CD4-positive, alpha-beta T cell treated with Interleukin-17A for 4 hours (primary cell): ENCODE results near the gene QPRT.
"Not testable (repeated sequence)": the region's sequence is repeated elsewhere in the genome, so short reads cannot be mapped to it uniquely, and the experiment has no call there.

Source experiments
- DNase-seq: peaks from one replicate; pipeline ENCODE4 v3.0.0-alpha.2; 2020; ENCODE audit warnings: mixed read lengths

Gene QPRT

GRCh38 chr16:29678691-29679267 is at the start of gene QPRT:
Gene QPRT (plus strand): TSS chr16:29679180. CDS start chr16:29679198, 18 bp downstream.
- no peak for DNase-seq

- not testable (repeated sequence) for DNase-seq
These were observed 49.7 kb upstream of the QPRT start for GRCh38 chr16:29629318-29629717.

- not testable (repeated sequence) for DNase-seq
These were observed 47.3 kb upstream of the QPRT start for GRCh38 chr16:29631658-29632057.

- DNase-seq, result not testable (repeated sequence)
These were observed 43.1 kb upstream of the QPRT start for GRCh38 chr16:29635902-29636301.

- not testable (repeated sequence) for DNase-seq
These were observed 42.6 kb upstream of the QPRT start for GRCh38 chr16:29636368-29636767.

- not testable (repeated sequence) for DNase-seq
These were observed 40.2 kb upstream of the QPRT start for GRCh38 chr16:29638751-29639150.

- peak; percentile 11 for DNase-seq
These were observed 37.4 kb upstream of the QPRT start for GRCh38 chr16:29641561-29641960.

GRCh38 chr16:29643596-29643995 is 35.4 kb upstream of the QPRT start:
- DNase-seq, result no peak

GRCh38 chr16:29644338-29644857 is 34.6 kb upstream of the QPRT start:
- no peak for DNase-seq

- no peak for DNase-seq
These were observed 33.8 kb upstream of the QPRT start for GRCh38 chr16:29644973-29645693.

- DNase-seq, result no peak
These were observed 33.2 kb upstream of the QPRT start for GRCh38 chr16:29645694-29646187.

GRCh38 chr16:29646947-29647346 is 32.0 kb upstream of the QPRT start:
- DNase-seq, result no peak

- DNase-seq, result no peak
These were observed 29.1 kb upstream of the QPRT start for GRCh38 chr16:29649588-29650494.

GRCh38 chr16:29650771-29651170 is 28.2 kb upstream of the QPRT start:
- no peak for DNase-seq

- no peak for DNase-seq
These were observed 27.1 kb upstream of the QPRT start for GRCh38 chr16:29651774-29652349.

- DNase-seq, result no peak
These were observed 25.5 kb upstream of the QPRT start for GRCh38 chr16:29653471-29653870.

GRCh38 chr16:29653890-29654289 is 25.1 kb upstream of the QPRT start:
- not testable (repeated sequence) for DNase-seq

- DNase-seq, result no peak
These were observed 22.1 kb upstream of the QPRT start for GRCh38 chr16:29656688-29657523.

- no peak for DNase-seq
These were observed 20.3 kb upstream of the QPRT start for GRCh38 chr16:29658705-29659104.

- no peak for DNase-seq
These were observed 16.8 kb upstream of the QPRT start for GRCh38 chr16:29662000-29662728.

- peak; percentile 62 for DNase-seq
These were observed 16.3 kb upstream of the QPRT start for GRCh38 chr16:29662729-29663015.
